Progenitor cell of endocrine pancreas (in vitro differentiated cells): Measurements from ENCODE around the gene CCDC28B. TPM values are rescaled to one million over a fixed set of nuclear protein-coding genes. Genes with fewer than 3 reads are reported as not detected.

Experiments
- DNase-seq: peaks from one replicate; pipeline ENCODE4 v3.0.0; 2021; ENCODE audit warnings: low spot score; ENCODE audit not compliant: unreplicated experiment
- H3K27ac Mint-ChIP-seq: 2 replicates; pipeline ENCODE4 v1.8.0; 2021; ENCODE audit warnings: mild to moderate bottlenecking, moderate library complexity, mixed read lengths
- H3K27me3 Mint-ChIP-seq: 2 replicates; pipeline ENCODE4 v1.8.0; 2021; ENCODE audit warnings: mixed read lengths
- H3K36me3 Mint-ChIP-seq: 2 replicates; pipeline ENCODE4 v1.8.0; 2022; ENCODE audit warnings: mixed read lengths; ENCODE audit not compliant: insufficient read depth
- H3K4me1 Mint-ChIP-seq: 2 replicates; pipeline ENCODE4 v1.8.0; 2021; ENCODE audit warnings: low read depth, mixed read lengths
- H3K4me3 Mint-ChIP-seq: 2 replicates; pipeline ENCODE4 v1.8.0; 2021; ENCODE audit warnings: low read depth, mild to moderate bottlenecking, moderate library complexity, mixed read lengths
- H3K9me3 Mint-ChIP-seq: 2 replicates; pipeline ENCODE4 v1.8.0; 2021; ENCODE audit warnings: low read depth, mixed read lengths
- total RNA-seq: library from RNA; stranded (reverse); gene quantifications from 2 replicates; pipeline ENCODE4 v1.2.1, GENCODE V29; 2021
- TF ChIP-seq, protein P1 (sequence below): fragments of 200-600 bp; sonication (generic); IDR thresholded peaks from one replicate; pipeline ENCODE4 v1.5.0; 2021; ENCODE audit warnings: antibody characterized with exemption, mild to moderate bottlenecking; ENCODE audit not compliant: unreplicated experiment

CCDC28B gene
- total RNA-seq, 1 donor from 2014 or later, result 15.5 TPM

GRCh38 chr1:32246888-32247273 lies 46.5 kb downstream of the CCDC28B start, which contains the start of gene FAM167B:
Gene FAM167B, plus strand, starts transcription at chr1:32247222. Its CDS starts 200 bp downstream, at chr1:32247422.
- Mint-ChIP-seq H3K27me3 (peaks cover 4% of the 10 kb centered on the region), H3K36me3 (no peaks in the 10 kb centered on the region), H3K9me3 (no peaks in the 10 kb centered on the region), H3K4me3 (no peak within 1 kb of the TSS), H3K4me1 (peaks cover 13% of the 10 kb centered on the region), H3K27ac (peak within 1 kb of the TSS; percentile 69)
- DNase-seq, result no peak
- TF ChIP-seq, protein P1, sequence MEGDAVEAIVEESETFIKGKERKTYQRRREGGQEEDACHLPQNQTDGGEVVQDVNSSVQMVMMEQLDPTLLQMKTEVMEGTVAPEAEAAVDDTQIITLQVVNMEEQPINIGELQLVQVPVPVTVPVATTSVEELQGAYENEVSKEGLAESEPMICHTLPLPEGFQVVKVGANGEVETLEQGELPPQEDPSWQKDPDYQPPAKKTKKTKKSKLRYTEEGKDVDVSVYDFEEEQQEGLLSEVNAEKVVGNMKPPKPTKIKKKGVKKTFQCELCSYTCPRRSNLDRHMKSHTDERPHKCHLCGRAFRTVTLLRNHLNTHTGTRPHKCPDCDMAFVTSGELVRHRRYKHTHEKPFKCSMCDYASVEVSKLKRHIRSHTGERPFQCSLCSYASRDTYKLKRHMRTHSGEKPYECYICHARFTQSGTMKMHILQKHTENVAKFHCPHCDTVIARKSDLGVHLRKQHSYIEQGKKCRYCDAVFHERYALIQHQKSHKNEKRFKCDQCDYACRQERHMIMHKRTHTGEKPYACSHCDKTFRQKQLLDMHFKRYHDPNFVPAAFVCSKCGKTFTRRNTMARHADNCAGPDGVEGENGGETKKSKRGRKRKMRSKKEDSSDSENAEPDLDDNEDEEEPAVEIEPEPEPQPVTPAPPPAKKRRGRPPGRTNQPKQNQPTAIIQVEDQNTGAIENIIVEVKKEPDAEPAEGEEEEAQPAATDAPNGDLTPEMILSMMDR, result no peak

GRCh38 chr1:32247452-32247851 lies 47.1 kb downstream of the CCDC28B start:
- no peaks in the 10 kb centered on the region for H3K36me3 Mint-ChIP-seq
- no peak overlapping the region for H3K27ac Mint-ChIP-seq
- DNase-seq, result no peak
- TF ChIP-seq, protein P1, result no peak
- H3K4me3 Mint-ChIP-seq, result no peak overlapping the region
- peaks cover 13% of the 10 kb centered on the region for H3K4me1 Mint-ChIP-seq
- no peaks in the 10 kb centered on the region for H3K9me3 Mint-ChIP-seq
- peaks cover 7% of the 10 kb centered on the region for H3K27me3 Mint-ChIP-seq

GRCh38 chr1:32247983-32248889 lies 47.8 kb downstream of the CCDC28B start:
- H3K27ac Mint-ChIP-seq, result peak overlapping the region; percentile 51
- no peaks in the 10 kb centered on the region for H3K36me3 Mint-ChIP-seq
- peaks cover 11% of the 10 kb centered on the region for H3K27me3 Mint-ChIP-seq
- no peak overlapping the region for H3K4me3 Mint-ChIP-seq
- DNase-seq, result peak; percentile 77
- peaks cover 13% of the 10 kb centered on the region for H3K4me1 Mint-ChIP-seq
- no peaks in the 10 kb centered on the region for H3K9me3 Mint-ChIP-seq
- TF ChIP-seq, protein P1, result peak; percentile 86

DNA sequence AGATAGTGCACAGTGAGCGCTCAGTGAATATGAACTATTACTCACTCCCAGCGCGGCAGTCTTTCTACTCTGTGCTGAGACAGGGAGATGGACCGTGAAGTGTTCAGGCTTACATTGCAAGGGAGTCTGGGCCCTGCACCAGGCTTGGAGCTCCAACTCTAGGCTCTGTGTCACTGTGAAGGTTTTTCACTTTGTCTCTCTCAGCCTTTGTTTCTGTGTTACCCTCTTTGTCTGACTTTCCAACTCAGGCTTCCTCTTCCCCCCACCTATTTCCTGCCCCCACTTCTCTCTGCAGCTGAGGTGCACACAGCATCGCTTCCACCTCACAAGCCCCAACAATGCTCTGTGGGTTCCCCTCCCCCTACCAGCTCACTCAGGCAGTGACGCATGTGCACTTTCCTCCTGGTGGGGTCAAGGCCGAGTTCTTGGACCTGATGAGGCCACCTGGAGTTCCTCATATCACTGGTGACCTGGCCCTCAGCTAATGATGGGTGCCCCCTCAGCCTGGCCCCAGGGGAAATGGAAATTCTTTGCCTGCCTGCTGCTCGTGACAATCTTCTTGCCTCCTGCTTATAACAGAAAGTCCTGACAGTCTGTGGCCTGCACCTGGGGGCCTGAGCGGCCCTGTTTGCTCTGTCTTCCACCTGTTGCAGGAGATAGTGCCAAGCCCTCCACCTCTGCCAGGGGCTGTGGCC lies 49.6 kb downstream of the CCDC28B start:
- no peak for DNase-seq
- TF ChIP-seq, protein P1, result no peak
- Mint-ChIP-seq H3K4me3 (peak overlapping the region; percentile 11), H3K36me3 (no peaks in the 10 kb centered on the region), H3K27me3 (peaks cover 11% of the 10 kb centered on the region), H3K27ac (peak overlapping the region; percentile 89), H3K4me1 (peaks cover 13% of the 10 kb centered on the region), H3K9me3 (no peaks in the 10 kb centered on the region)
